WTC11 (cell line): ENCODE measurements around the gene C20orf141. TPM values are rescaled to one million over a fixed set of nuclear protein-coding genes. Genes with fewer than 3 reads are reported as not detected.

Experiments used
- ATAC-seq: fragments of 200-7000 bp; cut with Tn5 transposase; 2 replicates; pipeline ENCODE4 v1.10.0; 2021; ENCODE audit warnings: mild to moderate bottlenecking, moderate library complexity
- CTCF ChIA-PET: fragments of 300-600 bp; sonication (Branson Sonifier 250); formaldehyde crosslinking; loops from one replicate; lab custom pipeline; 2021; ENCODE audit warnings: antibody characterized with exemption; lab: Charles Lee
- POLR2A ChIA-PET: fragments of 350-600 bp; sonication (Branson Sonifier 250); formaldehyde crosslinking; loops from one replicate; lab custom pipeline; 2021; ENCODE audit warnings: antibody characterized with exemption; lab: Charles Lee
- DNase-seq: peaks from one replicate; pipeline ENCODE4 v3.0.0; 2021; ENCODE audit warnings: low spot score
- H3K27ac Mint-ChIP-seq: 2 replicates; pipeline ENCODE4 v1.8.0; 2021; ENCODE audit warnings: mixed read lengths
- H3K27me3 Mint-ChIP-seq: 2 replicates; pipeline ENCODE4 v1.8.0; 2021; ENCODE audit warnings: low read depth, mild to moderate bottlenecking, moderate library complexity, mixed read lengths
- H3K36me3 Mint-ChIP-seq: 2 replicates; pipeline ENCODE4 v1.8.0; 2021; ENCODE audit warnings: mixed read lengths
- H3K4me1 Mint-ChIP-seq: 2 replicates; pipeline ENCODE4 v1.8.0; 2022; ENCODE audit warnings: mixed read lengths
- H3K4me3 Mint-ChIP-seq: 2 replicates; pipeline ENCODE4 v1.8.0; 2021; ENCODE audit warnings: mild to moderate bottlenecking, moderate library complexity, mixed read lengths
- H3K9me3 Mint-ChIP-seq: 2 replicates; pipeline ENCODE4 v1.8.0; 2021; ENCODE audit warnings: mixed read lengths
- EMX1 ChIP-seq: fragments of 250-450 bp; sonication (Bioruptor Pico); IDR thresholded peaks from 2 replicates; pipeline ENCODE4 v1.8.0; 2021; ENCODE audit warnings: mild to moderate bottlenecking
- GABPB1 ChIP-seq: sonication (generic); formaldehyde crosslinking; IDR thresholded peaks from 2 replicates; pipeline ENCODE4 v1.8.1; 2023; ENCODE audit warnings: mild to moderate bottlenecking, missing genetic modification reagents
- KAT7 ChIP-seq: sonication (generic); formaldehyde crosslinking; IDR thresholded peaks from 2 replicates; pipeline ENCODE4 v1.8.1; 2023; ENCODE audit warnings: missing genetic modification reagents, mild to moderate bottlenecking, borderline replicate concordance
- MYBL2 ChIP-seq: sonication (generic); formaldehyde crosslinking; IDR thresholded peaks from 2 replicates; pipeline ENCODE4 v1.8.1; 2023; ENCODE audit warnings: mild to moderate bottlenecking, moderate library complexity, missing genetic modification reagents
- NFYB ChIP-seq: sonication (generic); formaldehyde crosslinking; conservative IDR thresholded peaks from 2 replicates; pipeline ENCODE4 v1.8.0; 2022; ENCODE audit warnings: low read depth, missing genetic modification reagents
- NR3C1 ChIP-seq: sonication (generic); formaldehyde crosslinking; conservative IDR thresholded peaks from 2 replicates; pipeline ENCODE4 v1.8.1; 2023; ENCODE audit warnings: low read depth, mild to moderate bottlenecking, missing genetic modification reagents
- SMAD4 ChIP-seq: sonication (generic); formaldehyde crosslinking; IDR thresholded peaks from 2 replicates; pipeline ENCODE4 v1.8.0; 2022; ENCODE audit warnings: mild to moderate bottlenecking, missing genetic modification reagents
- TP53 ChIP-seq: sonication (generic); formaldehyde crosslinking; IDR thresholded peaks from 2 replicates; pipeline ENCODE4 v1.8.1; 2023; ENCODE audit warnings: mild to moderate bottlenecking, missing genetic modification reagents
- total RNA-seq: library from RNA; stranded (reverse); gene quantifications from 3 replicates; pipeline ENCODE4 v1.2.3, GENCODE V29; 2021
- TF ChIP-seq, protein P1 (sequence below): sonication (generic); formaldehyde crosslinking; IDR thresholded peaks from 2 replicates; pipeline ENCODE4 v1.8.1; 2023; ENCODE audit warnings: mild to moderate bottlenecking, missing genetic modification reagents, borderline replicate concordance
- TF ChIP-seq, protein P2 (sequence below): fragments of 200-600 bp; IDR thresholded peaks from 2 replicates; pipeline ENCODE4 v1.8.0; 2022; ENCODE audit warnings: antibody characterized with exemption
- TF ChIP-seq, protein P3 (sequence below): sonication (generic); formaldehyde crosslinking; conservative IDR thresholded peaks from 2 replicates; pipeline ENCODE4 v1.8.1; 2023; ENCODE audit warnings: mild to moderate bottlenecking, low read depth, missing genetic modification reagents, moderate library complexity
- TF ChIP-seq, protein P4 (sequence below): sonication (generic); formaldehyde crosslinking; IDR thresholded peaks from 2 replicates; pipeline ENCODE4 v1.8.1; 2023; ENCODE audit warnings: mild to moderate bottlenecking, missing genetic modification reagents, moderate library complexity
- TF ChIP-seq, protein P5 (sequence below): fragments of 250-450 bp; sonication (Bioruptor Pico); IDR thresholded peaks from 2 replicates; pipeline ENCODE4 v1.9.0; 2021; ENCODE audit warnings: mild to moderate bottlenecking, borderline replicate concordance
- TF ChIP-seq, protein P6 (sequence below): sonication (generic); formaldehyde crosslinking; IDR thresholded peaks from 2 replicates; pipeline ENCODE4 v1.8.1; 2023; ENCODE audit warnings: mild to moderate bottlenecking, missing genetic modification reagents

Gene C20orf141
- total RNA-seq, 1 experiment from 2014 or later, result not detected

DNA sequence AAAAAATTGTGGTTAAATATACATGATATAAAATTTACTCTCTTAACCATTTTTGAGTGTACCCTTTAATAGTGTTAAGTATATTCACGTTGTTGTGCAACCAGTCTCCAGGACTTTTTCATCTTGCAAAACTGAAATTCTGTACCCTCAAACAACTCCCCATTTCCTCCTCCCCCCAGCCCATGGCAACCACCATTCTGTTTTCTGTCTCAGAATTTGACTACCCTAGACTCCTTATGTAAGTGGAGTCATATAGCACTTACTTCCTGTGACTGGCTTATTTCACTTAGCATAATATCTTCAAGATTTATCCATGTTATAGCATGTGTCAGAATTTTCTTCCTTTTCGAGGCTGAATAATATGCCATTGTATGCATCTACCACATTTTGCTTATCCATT is 30.8 kb downstream of the C20orf141 start:
- CTCF ChIA-PET, result no interaction called here

More for the DNA sequence above, 30.8 kb downstream of the C20orf141 start:
- TF ChIP-seq, protein P1, sequence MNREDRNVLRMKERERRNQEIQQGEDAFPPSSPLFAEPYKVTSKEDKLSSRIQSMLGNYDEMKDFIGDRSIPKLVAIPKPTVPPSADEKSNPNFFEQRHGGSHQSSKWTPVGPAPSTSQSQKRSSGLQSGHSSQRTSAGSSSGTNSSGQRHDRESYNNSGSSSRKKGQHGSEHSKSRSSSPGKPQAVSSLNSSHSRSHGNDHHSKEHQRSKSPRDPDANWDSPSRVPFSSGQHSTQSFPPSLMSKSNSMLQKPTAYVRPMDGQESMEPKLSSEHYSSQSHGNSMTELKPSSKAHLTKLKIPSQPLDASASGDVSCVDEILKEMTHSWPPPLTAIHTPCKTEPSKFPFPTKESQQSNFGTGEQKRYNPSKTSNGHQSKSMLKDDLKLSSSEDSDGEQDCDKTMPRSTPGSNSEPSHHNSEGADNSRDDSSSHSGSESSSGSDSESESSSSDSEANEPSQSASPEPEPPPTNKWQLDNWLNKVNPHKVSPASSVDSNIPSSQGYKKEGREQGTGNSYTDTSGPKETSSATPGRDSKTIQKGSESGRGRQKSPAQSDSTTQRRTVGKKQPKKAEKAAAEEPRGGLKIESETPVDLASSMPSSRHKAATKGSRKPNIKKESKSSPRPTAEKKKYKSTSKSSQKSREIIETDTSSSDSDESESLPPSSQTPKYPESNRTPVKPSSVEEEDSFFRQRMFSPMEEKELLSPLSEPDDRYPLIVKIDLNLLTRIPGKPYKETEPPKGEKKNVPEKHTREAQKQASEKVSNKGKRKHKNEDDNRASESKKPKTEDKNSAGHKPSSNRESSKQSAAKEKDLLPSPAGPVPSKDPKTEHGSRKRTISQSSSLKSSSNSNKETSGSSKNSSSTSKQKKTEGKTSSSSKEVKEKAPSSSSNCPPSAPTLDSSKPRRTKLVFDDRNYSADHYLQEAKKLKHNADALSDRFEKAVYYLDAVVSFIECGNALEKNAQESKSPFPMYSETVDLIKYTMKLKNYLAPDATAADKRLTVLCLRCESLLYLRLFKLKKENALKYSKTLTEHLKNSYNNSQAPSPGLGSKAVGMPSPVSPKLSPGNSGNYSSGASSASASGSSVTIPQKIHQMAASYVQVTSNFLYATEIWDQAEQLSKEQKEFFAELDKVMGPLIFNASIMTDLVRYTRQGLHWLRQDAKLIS (CRISPR knock-in tag), result no peak
- TF ChIP-seq, protein P2, sequence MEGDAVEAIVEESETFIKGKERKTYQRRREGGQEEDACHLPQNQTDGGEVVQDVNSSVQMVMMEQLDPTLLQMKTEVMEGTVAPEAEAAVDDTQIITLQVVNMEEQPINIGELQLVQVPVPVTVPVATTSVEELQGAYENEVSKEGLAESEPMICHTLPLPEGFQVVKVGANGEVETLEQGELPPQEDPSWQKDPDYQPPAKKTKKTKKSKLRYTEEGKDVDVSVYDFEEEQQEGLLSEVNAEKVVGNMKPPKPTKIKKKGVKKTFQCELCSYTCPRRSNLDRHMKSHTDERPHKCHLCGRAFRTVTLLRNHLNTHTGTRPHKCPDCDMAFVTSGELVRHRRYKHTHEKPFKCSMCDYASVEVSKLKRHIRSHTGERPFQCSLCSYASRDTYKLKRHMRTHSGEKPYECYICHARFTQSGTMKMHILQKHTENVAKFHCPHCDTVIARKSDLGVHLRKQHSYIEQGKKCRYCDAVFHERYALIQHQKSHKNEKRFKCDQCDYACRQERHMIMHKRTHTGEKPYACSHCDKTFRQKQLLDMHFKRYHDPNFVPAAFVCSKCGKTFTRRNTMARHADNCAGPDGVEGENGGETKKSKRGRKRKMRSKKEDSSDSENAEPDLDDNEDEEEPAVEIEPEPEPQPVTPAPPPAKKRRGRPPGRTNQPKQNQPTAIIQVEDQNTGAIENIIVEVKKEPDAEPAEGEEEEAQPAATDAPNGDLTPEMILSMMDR, result no peak
- TF ChIP-seq MYBL2 (CRISPR knock-in tag) (no peak), NR3C1 (no peak), EMX1 (CRISPR knock-in tag) (no peak), SMAD4 (CRISPR knock-in tag) (no peak), KAT7 (CRISPR knock-in tag) (no peak), TP53 (no peak), GABPB1 (CRISPR knock-in tag) (no peak), NFYB (CRISPR knock-in tag) (no peak)
- TF ChIP-seq, protein P3, sequence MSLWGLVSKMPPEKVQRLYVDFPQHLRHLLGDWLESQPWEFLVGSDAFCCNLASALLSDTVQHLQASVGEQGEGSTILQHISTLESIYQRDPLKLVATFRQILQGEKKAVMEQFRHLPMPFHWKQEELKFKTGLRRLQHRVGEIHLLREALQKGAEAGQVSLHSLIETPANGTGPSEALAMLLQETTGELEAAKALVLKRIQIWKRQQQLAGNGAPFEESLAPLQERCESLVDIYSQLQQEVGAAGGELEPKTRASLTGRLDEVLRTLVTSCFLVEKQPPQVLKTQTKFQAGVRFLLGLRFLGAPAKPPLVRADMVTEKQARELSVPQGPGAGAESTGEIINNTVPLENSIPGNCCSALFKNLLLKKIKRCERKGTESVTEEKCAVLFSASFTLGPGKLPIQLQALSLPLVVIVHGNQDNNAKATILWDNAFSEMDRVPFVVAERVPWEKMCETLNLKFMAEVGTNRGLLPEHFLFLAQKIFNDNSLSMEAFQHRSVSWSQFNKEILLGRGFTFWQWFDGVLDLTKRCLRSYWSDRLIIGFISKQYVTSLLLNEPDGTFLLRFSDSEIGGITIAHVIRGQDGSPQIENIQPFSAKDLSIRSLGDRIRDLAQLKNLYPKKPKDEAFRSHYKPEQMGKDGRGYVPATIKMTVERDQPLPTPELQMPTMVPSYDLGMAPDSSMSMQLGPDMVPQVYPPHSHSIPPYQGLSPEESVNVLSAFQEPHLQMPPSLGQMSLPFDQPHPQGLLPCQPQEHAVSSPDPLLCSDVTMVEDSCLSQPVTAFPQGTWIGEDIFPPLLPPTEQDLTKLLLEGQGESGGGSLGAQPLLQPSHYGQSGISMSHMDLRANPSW (CRISPR knock-in tag), result no peak
- TF ChIP-seq, protein P4, sequence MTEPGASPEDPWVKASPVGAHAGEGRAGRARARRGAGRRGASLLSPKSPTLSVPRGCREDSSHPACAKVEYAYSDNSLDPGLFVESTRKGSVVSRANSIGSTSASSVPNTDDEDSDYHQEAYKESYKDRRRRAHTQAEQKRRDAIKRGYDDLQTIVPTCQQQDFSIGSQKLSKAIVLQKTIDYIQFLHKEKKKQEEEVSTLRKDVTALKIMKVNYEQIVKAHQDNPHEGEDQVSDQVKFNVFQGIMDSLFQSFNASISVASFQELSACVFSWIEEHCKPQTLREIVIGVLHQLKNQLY (CRISPR knock-in tag), result no peak
- TF ChIP-seq, protein P5, sequence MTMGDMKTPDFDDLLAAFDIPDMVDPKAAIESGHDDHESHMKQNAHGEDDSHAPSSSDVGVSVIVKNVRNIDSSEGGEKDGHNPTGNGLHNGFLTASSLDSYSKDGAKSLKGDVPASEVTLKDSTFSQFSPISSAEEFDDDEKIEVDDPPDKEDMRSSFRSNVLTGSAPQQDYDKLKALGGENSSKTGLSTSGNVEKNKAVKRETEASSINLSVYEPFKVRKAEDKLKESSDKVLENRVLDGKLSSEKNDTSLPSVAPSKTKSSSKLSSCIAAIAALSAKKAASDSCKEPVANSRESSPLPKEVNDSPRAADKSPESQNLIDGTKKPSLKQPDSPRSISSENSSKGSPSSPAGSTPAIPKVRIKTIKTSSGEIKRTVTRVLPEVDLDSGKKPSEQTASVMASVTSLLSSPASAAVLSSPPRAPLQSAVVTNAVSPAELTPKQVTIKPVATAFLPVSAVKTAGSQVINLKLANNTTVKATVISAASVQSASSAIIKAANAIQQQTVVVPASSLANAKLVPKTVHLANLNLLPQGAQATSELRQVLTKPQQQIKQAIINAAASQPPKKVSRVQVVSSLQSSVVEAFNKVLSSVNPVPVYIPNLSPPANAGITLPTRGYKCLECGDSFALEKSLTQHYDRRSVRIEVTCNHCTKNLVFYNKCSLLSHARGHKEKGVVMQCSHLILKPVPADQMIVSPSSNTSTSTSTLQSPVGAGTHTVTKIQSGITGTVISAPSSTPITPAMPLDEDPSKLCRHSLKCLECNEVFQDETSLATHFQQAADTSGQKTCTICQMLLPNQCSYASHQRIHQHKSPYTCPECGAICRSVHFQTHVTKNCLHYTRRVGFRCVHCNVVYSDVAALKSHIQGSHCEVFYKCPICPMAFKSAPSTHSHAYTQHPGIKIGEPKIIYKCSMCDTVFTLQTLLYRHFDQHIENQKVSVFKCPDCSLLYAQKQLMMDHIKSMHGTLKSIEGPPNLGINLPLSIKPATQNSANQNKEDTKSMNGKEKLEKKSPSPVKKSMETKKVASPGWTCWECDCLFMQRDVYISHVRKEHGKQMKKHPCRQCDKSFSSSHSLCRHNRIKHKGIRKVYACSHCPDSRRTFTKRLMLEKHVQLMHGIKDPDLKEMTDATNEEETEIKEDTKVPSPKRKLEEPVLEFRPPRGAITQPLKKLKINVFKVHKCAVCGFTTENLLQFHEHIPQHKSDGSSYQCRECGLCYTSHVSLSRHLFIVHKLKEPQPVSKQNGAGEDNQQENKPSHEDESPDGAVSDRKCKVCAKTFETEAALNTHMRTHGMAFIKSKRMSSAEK (CRISPR knock-in tag), result no peak
- TF ChIP-seq, protein P6, sequence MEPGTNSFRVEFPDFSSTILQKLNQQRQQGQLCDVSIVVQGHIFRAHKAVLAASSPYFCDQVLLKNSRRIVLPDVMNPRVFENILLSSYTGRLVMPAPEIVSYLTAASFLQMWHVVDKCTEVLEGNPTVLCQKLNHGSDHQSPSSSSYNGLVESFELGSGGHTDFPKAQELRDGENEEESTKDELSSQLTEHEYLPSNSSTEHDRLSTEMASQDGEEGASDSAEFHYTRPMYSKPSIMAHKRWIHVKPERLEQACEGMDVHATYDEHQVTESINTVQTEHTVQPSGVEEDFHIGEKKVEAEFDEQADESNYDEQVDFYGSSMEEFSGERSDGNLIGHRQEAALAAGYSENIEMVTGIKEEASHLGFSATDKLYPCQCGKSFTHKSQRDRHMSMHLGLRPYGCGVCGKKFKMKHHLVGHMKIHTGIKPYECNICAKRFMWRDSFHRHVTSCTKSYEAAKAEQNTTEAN, result no peak
- ATAC-seq, result no peak
- no peak for DNase-seq
- no peaks in the 10 kb centered on the region for H3K9me3 Mint-ChIP-seq
- H3K36me3 Mint-ChIP-seq, result no peaks in the 10 kb centered on the region
- H3K27me3 Mint-ChIP-seq, result peaks cover 4% of the 10 kb centered on the region; the same call in 1 of the 2 replicates
- H3K27ac Mint-ChIP-seq, result no peak overlapping the region
- no peak overlapping the region for H3K4me3 Mint-ChIP-seq
- peaks cover 4% of the 10 kb centered on the region for H3K4me1 Mint-ChIP-seq
- POLR2A ChIA-PET, result no interaction called here
